ENCODE results near the gene LRSAM1. TPM values are rescaled to one million over a fixed set of nuclear protein-coding genes. Genes with fewer than 3 reads are reported as not detected.

LRSAM1 gene
- total and polyA plus RNA-seq, 2 of the 8 experiments (the other 6 are each of a cell fraction or from before 2014, with no cell fraction given): 9.7 to 18.3 TPM

DNA sequence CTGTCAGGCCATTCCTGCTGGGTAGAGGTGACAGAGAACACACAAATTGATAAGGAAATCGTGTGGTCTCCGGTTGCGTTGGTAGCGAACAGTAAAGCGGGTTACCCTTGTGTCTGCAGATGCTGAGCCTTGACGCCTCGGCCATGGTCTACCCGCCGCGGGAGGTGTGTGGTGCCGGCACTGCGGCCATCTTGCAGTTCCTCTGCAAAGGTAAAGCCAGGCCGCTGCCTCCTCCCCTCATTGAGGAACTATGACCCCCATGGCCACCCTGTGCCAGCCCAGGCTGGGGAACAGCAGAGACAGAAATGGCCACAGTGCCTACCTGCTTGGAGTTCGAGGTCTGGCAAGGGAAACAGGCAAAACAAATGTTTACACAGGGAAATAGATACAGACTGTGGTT is 16.3 kb downstream of the LRSAM1 start:
- ChIA-PET POLR2A (ENCODE audit: partially characterized antibody) (interaction anchor here (0.9 to 1.9 kb wide), 5 partner anchors 8 to 23 kb away, joined by 3 to 9 read pairs (median 4); partner anchors contain the start of genes LRSAM1 and RPL12), CTCF (ENCODE audit: partially characterized antibody) (interaction anchor here (0.6 to 3.5 kb wide), 4 partner anchors 12 to 257 kb away, joined by 3 to 10 read pairs (median 4); no protein-coding TSS in a partner anchor)
- H3K14ac ChIP-seq (ENCODE audit: insufficient read length): no peak overlapping the region
- no peak overlapping the region for H3K4ac ChIP-seq (replicated peaks; ENCODE audit: insufficient read length, low read depth, low read length)
- no peak overlapping the region for H3K23ac ChIP-seq (ENCODE audit: insufficient read length)
- H4K20me1 ChIP-seq (replicated peaks in 1 of 2; ENCODE audit: control insufficient read depth in 1 of 2, insufficient read depth in 2 of 2, low read length in 2 of 2): peaks cover 2 to 5% of the 10 kb centered on the region in 2 experiments
- H3K27me3 ChIP-seq (replicated peaks in 1 of 4; ENCODE audit: control insufficient read depth in 3 of 4, extremely low read depth in 1 of 4, insufficient read depth in 3 of 4, low read length in 3 of 4): no peaks in the 10 kb centered on the region; a peak in 1 of 7 replicates
- H3K4me2 ChIP-seq (ENCODE audit: insufficient read depth in 1 of 2, low read depth in 2 of 2, low read length in 2 of 2): no peak overlapping the region
- H3K4me3 ChIP-seq (ENCODE audit: extremely low read depth in 1 of 4, insufficient read depth in 2 of 4, low read depth in 3 of 4, low read length in 4 of 4): no peak overlapping the region
- H3K4me1 ChIP-seq (replicated peaks in 1 of 4; ENCODE audit: control insufficient read depth in 3 of 4, insufficient read depth in 4 of 4, low read length in 3 of 4): peaks cover 0 to 3% (median 0%) of the 10 kb centered on the region in 4 experiments; a peak in 1 of 7 replicates
- no peak overlapping the region for H2BK120ac ChIP-seq (replicated peaks; ENCODE audit: low read depth, low read length)
- no peak overlapping the region for H2BK5ac ChIP-seq (ENCODE audit: low read depth, low read length)
- H2AFZ ChIP-seq (ENCODE audit: low read length): no peak overlapping the region
- H3K27ac ChIP-seq (ENCODE audit: low read depth, low read length): no peak overlapping the region
- no peaks in the 10 kb centered on the region for H3K23me2 ChIP-seq (ENCODE audit: low read depth, low read length)
- no peak for DNase-seq (ENCODE audit: low read depth in 1 of 2, low spot score in 2 of 2)
- H4K8ac ChIP-seq (ENCODE audit: extremely low read depth, insufficient read depth, low read length): no peak overlapping the region
- 93% methylated on average over 14 of the region's 14 CpGs; no CpG with 5 or more reads in 1 of the 2 experiments for WGBS, 2 experiments (ENCODE audit: extremely low coverage in 1 of 2, insufficient coverage in 1 of 2, insufficient read length in 1 of 2, insufficient replicate concordance in 2 of 2, low coverage in 1 of 2, low lambda C conversion rate in 2 of 2, missing lambda C conversion rate in 1 of 2)
- H4K91ac ChIP-seq (replicated peaks; ENCODE audit: insufficient read length, low read length): no peak overlapping the region
- no peak overlapping the region for H2BK15ac ChIP-seq (ENCODE audit: low read length)
- no peak overlapping the region for H2BK20ac ChIP-seq (ENCODE audit: low read length)
- no peak for FAIRE-seq
- no peaks in the 10 kb centered on the region for H3K79me1 ChIP-seq (ENCODE audit: low read depth, low read length)
- no peak overlapping the region for H2BK12ac ChIP-seq (ENCODE audit: low read depth, low read length)
- no peaks in the 10 kb centered on the region for H3K79me2 ChIP-seq (ENCODE audit: control insufficient read depth in 1 of 2, insufficient read depth in 2 of 2, low read length in 2 of 2)
- H3K18ac ChIP-seq (ENCODE audit: extremely low read depth, low read length): no peak overlapping the region
- H3K56ac ChIP-seq (replicated peaks; ENCODE audit: insufficient read length, low read depth, low read length): no peak overlapping the region
- TF ChIP-seq SIN3A (conservative IDR thresholded peaks at IDR 0.05 in 1 of 2, IDR thresholded peaks at IDR 0.05 in 1 of 2; ENCODE audit: low read depth in 1 of 2, low read length in 2 of 2) (no peak), JUN (IDR thresholded peaks at IDR 0.05; ENCODE audit: low read depth, low read length) (no peak), FOSL1 (IDR thresholded peaks at IDR 0.05; ENCODE audit: insufficient read depth, low read depth, low read length) (no peak), CTBP2 (IDR thresholded peaks at IDR 0.05; ENCODE audit: borderline replicate concordance, insufficient read depth, insufficient read length, low read length) (no peak), BACH1 (IDR thresholded peaks at IDR 0.05; ENCODE audit: low read length) (no peak), SP2 (IDR thresholded peaks at IDR 0.05; ENCODE audit: low read length) (no peak)
- H3K36me3 ChIP-seq (ENCODE audit: control insufficient read depth in 2 of 4, insufficient read depth in 4 of 4, low read length in 3 of 4): peaks cover 0 to 8% (median 1%) of the 10 kb centered on the region in 4 experiments; a peak in 5 of 8 replicates
- no peaks in the 10 kb centered on the region for H3K9me3 ChIP-seq (ENCODE audit: insufficient read depth in 2 of 2, low read depth in 1 of 2, low read length in 1 of 2)
- no peak overlapping the region for H3K9ac ChIP-seq (replicated peaks in 1 of 4; ENCODE audit: extremely low read depth in 1 of 4, low read depth in 3 of 4, low read length in 3 of 4)
- no peak overlapping the region for H2AK5ac ChIP-seq (ENCODE audit: low read depth, low read length)
- H4K5ac ChIP-seq (ENCODE audit: insufficient read length, low read depth, low read length): no peak overlapping the region

Measured in H1 (cell line).